ENCODE results near the gene FPR1.

FPR1 gene

GRCh38 chr19:51792932-51793331, 41.3 kb upstream of the FPR1 start:
- H3K27me3 ChIP-seq (replicated peaks; ENCODE audit: control insufficient read depth, insufficient read depth, low read length, poor library complexity, severe bottlenecking): no peaks in the 10 kb centered on the region
- H3K27ac ChIP-seq (ENCODE audit: insufficient read depth, low read length, poor library complexity, severe bottlenecking): no peak overlapping the region
- H3K4me1 ChIP-seq (ENCODE audit: control insufficient read depth, insufficient read depth, low read length, poor library complexity, severe bottlenecking): no peaks in the 10 kb centered on the region
- H3K4me3 ChIP-seq (ENCODE audit: insufficient read depth, low read depth, low read length, poor library complexity, severe bottlenecking): no peak overlapping the region
- no peak for DNase-seq
- no peaks in the 10 kb centered on the region for H3K9me3 ChIP-seq (ENCODE audit: control insufficient read depth, low read length)
- no peaks in the 10 kb centered on the region for H3K36me3 ChIP-seq (ENCODE audit: control insufficient read depth, insufficient read depth, low read length)

- Histone ChIP-seq H3K36me3 (ENCODE audit: control insufficient read depth, insufficient read depth, low read length) (no peaks in the 10 kb centered on the region), H3K9me3 (ENCODE audit: control insufficient read depth, low read length) (no peaks in the 10 kb centered on the region), H3K27ac (ENCODE audit: insufficient read depth, low read length, poor library complexity, severe bottlenecking) (no peak overlapping the region), H3K4me1 (ENCODE audit: control insufficient read depth, insufficient read depth, low read length, poor library complexity, severe bottlenecking) (no peaks in the 10 kb centered on the region), H3K27me3 (replicated peaks; ENCODE audit: control insufficient read depth, insufficient read depth, low read length, poor library complexity, severe bottlenecking) (no peaks in the 10 kb centered on the region), H3K4me3 (ENCODE audit: insufficient read depth, low read depth, low read length, poor library complexity, severe bottlenecking) (no peak overlapping the region)
- no peak for DNase-seq
Observed at GRCh38 chr19:51789061-51789795, 37.5 kb upstream of the FPR1 start.

DNA sequence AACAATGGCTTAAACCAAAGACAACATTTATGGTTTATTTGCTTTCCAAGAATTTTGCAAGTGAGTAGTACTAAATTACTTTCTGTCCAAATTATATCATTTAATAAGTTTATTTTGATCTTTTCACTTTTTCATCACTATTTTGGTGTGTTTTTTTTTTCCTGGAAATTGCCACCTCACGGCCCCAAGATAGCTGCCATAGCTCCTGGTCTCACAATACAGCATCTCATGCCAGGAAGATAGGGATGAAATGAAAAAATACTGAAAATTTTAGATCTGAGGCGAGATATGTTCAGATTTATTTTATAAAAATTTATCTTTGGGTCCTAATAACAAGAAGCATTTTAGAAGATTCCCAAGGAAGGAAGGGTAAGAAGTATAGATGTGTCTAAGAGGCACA, 36.4 kb upstream of the FPR1 start:
- H3K27ac ChIP-seq (ENCODE audit: insufficient read depth, low read length, poor library complexity, severe bottlenecking): no peak overlapping the region
- no peak for DNase-seq
- no peaks in the 10 kb centered on the region for H3K27me3 ChIP-seq (replicated peaks; ENCODE audit: control insufficient read depth, insufficient read depth, low read length, poor library complexity, severe bottlenecking)
- no peaks in the 10 kb centered on the region for H3K36me3 ChIP-seq (ENCODE audit: control insufficient read depth, insufficient read depth, low read length)
- H3K4me1 ChIP-seq (ENCODE audit: control insufficient read depth, insufficient read depth, low read length, poor library complexity, severe bottlenecking): no peaks in the 10 kb centered on the region
- H3K9me3 ChIP-seq (ENCODE audit: control insufficient read depth, low read length): no peaks in the 10 kb centered on the region
- H3K4me3 ChIP-seq (ENCODE audit: insufficient read depth, low read depth, low read length, poor library complexity, severe bottlenecking): no peak overlapping the region

DNA sequence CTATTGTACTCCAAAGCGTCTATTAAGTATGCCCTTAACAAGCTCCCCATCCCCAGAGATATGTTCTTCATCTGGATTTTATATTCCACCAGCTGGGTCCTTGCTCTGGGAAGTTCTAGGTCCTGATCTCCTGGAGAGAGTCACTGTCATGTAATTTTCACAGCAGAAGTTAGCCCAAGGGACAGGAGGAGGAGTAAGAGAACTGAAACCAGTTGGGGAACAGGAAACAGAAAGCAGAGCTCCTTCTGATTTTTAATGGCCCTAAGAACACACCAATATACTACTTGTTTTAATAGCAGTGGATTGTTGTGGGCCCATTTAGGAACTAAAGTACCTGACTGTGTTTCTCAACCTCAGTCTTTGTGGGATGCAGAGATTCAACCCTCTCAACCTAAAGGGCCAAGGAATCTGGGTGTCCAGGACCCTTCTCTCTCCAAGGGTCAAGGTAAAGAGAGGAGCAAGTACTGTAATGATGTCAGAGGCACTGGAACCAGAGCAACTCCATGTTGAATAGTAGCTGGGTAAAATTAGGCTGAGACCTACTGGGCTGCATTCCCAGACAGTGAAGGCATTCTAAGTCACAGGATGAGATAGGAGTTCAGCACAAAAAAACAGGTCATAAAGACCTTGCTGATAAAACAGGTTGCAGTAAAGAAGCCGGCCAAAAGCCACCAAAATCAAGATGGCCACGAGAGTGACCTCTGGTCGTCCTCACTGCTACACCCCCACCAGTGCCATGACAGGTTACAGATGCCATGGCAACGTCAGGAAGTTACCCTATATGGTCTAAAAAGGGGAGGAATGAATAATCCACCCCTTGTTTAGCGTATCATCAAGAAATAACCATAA, 35.2 kb upstream of the FPR1 start:
- no peak for DNase-seq
- H3K27ac ChIP-seq (ENCODE audit: insufficient read depth, low read length, poor library complexity, severe bottlenecking): no peak overlapping the region
- H3K36me3 ChIP-seq (ENCODE audit: control insufficient read depth, insufficient read depth, low read length): no peaks in the 10 kb centered on the region
- no peaks in the 10 kb centered on the region for H3K9me3 ChIP-seq (ENCODE audit: control insufficient read depth, low read length)
- no peaks in the 10 kb centered on the region for H3K27me3 ChIP-seq (replicated peaks; ENCODE audit: control insufficient read depth, insufficient read depth, low read length, poor library complexity, severe bottlenecking)
- H3K4me1 ChIP-seq (ENCODE audit: control insufficient read depth, insufficient read depth, low read length, poor library complexity, severe bottlenecking): no peaks in the 10 kb centered on the region
- H3K4me3 ChIP-seq (ENCODE audit: insufficient read depth, low read depth, low read length, poor library complexity, severe bottlenecking): no peak overlapping the region

DNA sequence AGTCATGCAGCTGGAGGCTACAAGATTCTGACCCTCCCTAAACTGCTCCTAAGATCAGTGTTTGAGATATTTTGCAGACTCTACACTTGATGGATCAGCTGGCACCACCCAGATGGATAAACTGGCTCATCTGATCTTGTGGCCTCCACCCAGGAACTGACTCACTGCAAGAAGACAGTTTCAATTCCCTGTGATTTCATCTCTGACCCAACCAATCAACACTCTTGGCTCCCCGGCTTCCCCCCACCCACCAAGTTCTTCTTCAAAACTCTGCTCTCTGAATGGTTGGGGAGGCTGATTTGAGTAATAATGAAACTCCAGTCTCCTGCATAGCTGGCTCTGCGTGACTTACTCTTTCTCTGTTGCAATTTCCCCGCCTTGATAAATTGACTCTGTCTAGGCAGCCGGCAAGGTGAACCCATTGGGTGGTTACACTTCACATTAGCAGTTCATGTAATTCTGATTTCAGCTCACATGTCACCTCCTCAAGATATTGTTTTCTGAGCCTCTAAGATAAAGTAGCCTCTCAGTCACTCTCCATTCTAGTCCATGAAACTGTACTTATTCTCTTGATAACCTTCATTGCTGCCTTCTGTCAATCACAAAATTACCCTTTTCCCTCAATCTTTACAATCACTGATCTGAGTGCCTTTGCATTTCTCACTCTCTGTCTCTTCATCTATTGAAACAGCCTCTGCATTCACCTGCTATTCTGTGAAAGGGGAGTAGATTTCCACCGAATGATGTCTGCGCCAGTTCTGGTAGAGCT, 33.4 kb upstream of the FPR1 start:
- Histone ChIP-seq H3K4me3 (ENCODE audit: insufficient read depth, low read depth, low read length, poor library complexity, severe bottlenecking) (no peak overlapping the region), H3K4me1 (ENCODE audit: control insufficient read depth, insufficient read depth, low read length, poor library complexity, severe bottlenecking) (no peaks in the 10 kb centered on the region), H3K27ac (ENCODE audit: insufficient read depth, low read length, poor library complexity, severe bottlenecking) (no peak overlapping the region), H3K27me3 (replicated peaks; ENCODE audit: control insufficient read depth, insufficient read depth, low read length, poor library complexity, severe bottlenecking) (no peaks in the 10 kb centered on the region), H3K9me3 (ENCODE audit: control insufficient read depth, low read length) (no peaks in the 10 kb centered on the region), H3K36me3 (ENCODE audit: control insufficient read depth, insufficient read depth, low read length) (no peaks in the 10 kb centered on the region)
- DNase-seq: no peak

- H3K27me3 ChIP-seq (replicated peaks; ENCODE audit: control insufficient read depth, insufficient read depth, low read length, poor library complexity, severe bottlenecking): no peaks in the 10 kb centered on the region
- no peaks in the 10 kb centered on the region for H3K4me1 ChIP-seq (ENCODE audit: control insufficient read depth, insufficient read depth, low read length, poor library complexity, severe bottlenecking)
- no peak overlapping the region for H3K4me3 ChIP-seq (ENCODE audit: insufficient read depth, low read depth, low read length, poor library complexity, severe bottlenecking)
- DNase-seq: no peak
- H3K9me3 ChIP-seq (ENCODE audit: control insufficient read depth, low read length): no peaks in the 10 kb centered on the region
- no peak overlapping the region for H3K27ac ChIP-seq (ENCODE audit: insufficient read depth, low read length, poor library complexity, severe bottlenecking)
- no peaks in the 10 kb centered on the region for H3K36me3 ChIP-seq (ENCODE audit: control insufficient read depth, insufficient read depth, low read length)
Observed at GRCh38 chr19:51784109-51784785, 32.6 kb upstream of the FPR1 start.

GRCh38 chr19:51783372-51783771, 31.7 kb upstream of the FPR1 start:
- no peaks in the 10 kb centered on the region for H3K4me1 ChIP-seq (ENCODE audit: control insufficient read depth, insufficient read depth, low read length, poor library complexity, severe bottlenecking)
- no peaks in the 10 kb centered on the region for H3K36me3 ChIP-seq (ENCODE audit: control insufficient read depth, insufficient read depth, low read length)
- no peaks in the 10 kb centered on the region for H3K27me3 ChIP-seq (replicated peaks; ENCODE audit: control insufficient read depth, insufficient read depth, low read length, poor library complexity, severe bottlenecking)
- no peak overlapping the region for H3K4me3 ChIP-seq (ENCODE audit: insufficient read depth, low read depth, low read length, poor library complexity, severe bottlenecking)
- no peaks in the 10 kb centered on the region for H3K9me3 ChIP-seq (ENCODE audit: control insufficient read depth, low read length)
- no peak for DNase-seq
- H3K27ac ChIP-seq (ENCODE audit: insufficient read depth, low read length, poor library complexity, severe bottlenecking): no peak overlapping the region

DNA sequence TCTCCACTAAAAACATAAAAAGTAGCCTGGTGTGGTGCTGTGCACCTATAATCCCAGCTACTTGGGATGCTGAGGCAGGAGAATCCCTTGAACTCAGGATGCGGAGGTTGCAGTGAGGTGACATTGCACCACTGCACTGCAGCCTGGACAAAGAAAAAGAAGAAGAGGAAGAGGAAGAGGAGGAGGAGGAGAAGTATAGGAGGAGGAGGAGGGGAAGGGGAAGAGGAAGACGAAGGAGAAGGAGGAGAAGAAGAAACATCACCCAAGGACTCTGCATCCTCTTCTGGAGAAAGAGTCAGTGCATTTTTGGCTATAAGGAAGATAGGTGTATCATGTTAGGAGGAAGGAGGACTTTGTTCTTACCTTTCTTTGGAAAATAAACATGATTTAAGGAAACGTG, 30.3 kb upstream of the FPR1 start:
- H3K36me3 ChIP-seq (ENCODE audit: control insufficient read depth, insufficient read depth, low read length): no peaks in the 10 kb centered on the region
- no peak overlapping the region for H3K27ac ChIP-seq (ENCODE audit: insufficient read depth, low read length, poor library complexity, severe bottlenecking)
- H3K4me1 ChIP-seq (ENCODE audit: control insufficient read depth, insufficient read depth, low read length, poor library complexity, severe bottlenecking): no peaks in the 10 kb centered on the region
- DNase-seq: no peak
- no peak overlapping the region for H3K4me3 ChIP-seq (ENCODE audit: insufficient read depth, low read depth, low read length, poor library complexity, severe bottlenecking)
- no peaks in the 10 kb centered on the region for H3K9me3 ChIP-seq (ENCODE audit: control insufficient read depth, low read length)
- no peaks in the 10 kb centered on the region for H3K27me3 ChIP-seq (replicated peaks; ENCODE audit: control insufficient read depth, insufficient read depth, low read length, poor library complexity, severe bottlenecking)

DNA sequence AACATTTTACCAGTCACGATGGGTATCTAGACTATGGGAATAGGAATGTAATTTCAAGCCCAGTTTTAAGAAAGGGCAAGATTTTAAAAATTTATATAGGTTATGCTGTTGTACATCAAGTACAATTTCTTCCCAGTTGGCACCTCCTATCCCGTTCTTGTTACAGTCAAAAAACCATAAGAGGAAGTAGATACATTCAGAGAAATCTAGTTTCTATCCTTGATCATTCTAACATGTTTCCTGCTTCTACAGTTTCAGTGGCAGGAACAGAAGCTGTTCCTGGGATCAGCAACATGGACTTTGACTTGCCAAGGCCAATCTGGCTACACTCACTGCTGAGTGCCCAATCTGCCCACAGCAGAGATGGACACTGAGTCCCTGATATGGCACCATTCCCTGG, 28.6 kb upstream of the FPR1 start:
- no peaks in the 10 kb centered on the region for H3K4me1 ChIP-seq (ENCODE audit: control insufficient read depth, insufficient read depth, low read length, poor library complexity, severe bottlenecking)
- no peak for DNase-seq
- no peaks in the 10 kb centered on the region for H3K9me3 ChIP-seq (ENCODE audit: control insufficient read depth, low read length)
- no peaks in the 10 kb centered on the region for H3K36me3 ChIP-seq (ENCODE audit: control insufficient read depth, insufficient read depth, low read length)
- H3K27me3 ChIP-seq (replicated peaks; ENCODE audit: control insufficient read depth, insufficient read depth, low read length, poor library complexity, severe bottlenecking): no peaks in the 10 kb centered on the region
- H3K4me3 ChIP-seq (ENCODE audit: insufficient read depth, low read depth, low read length, poor library complexity, severe bottlenecking): no peak overlapping the region
- no peak overlapping the region for H3K27ac ChIP-seq (ENCODE audit: insufficient read depth, low read length, poor library complexity, severe bottlenecking)

Measured in effector memory CD4-positive, alpha-beta T cell (primary cell).